Left ventricle myocardium inferior (tissue), 1 donor: ENCODE measurements around the gene TULP3. TPM values are rescaled to one million over a fixed set of nuclear protein-coding genes. Genes with fewer than 3 reads are reported as not detected.

Experiments
- DNase-seq: peaks from one replicate; pipeline ENCODE4 v3.0.0-alpha.2; 2020
- H3K27ac ChIP-seq: fragments of 200-600 bp; replicated peaks from 2 replicates; pipeline ENCODE4 v1.8.0; 2021
- H3K27me3 ChIP-seq: fragments of 200-600 bp; 2 replicates; pipeline ENCODE4 v1.8.0; 2021; ENCODE audit warnings: low read depth
- H3K36me3 ChIP-seq: fragments of 200-600 bp; 2 replicates; pipeline ENCODE4 v1.8.0; 2021
- H3K4me1 ChIP-seq: fragments of 200-600 bp; 2 replicates; pipeline ENCODE4 v1.8.0; 2021
- H3K4me3 ChIP-seq: fragments of 200-600 bp; 2 replicates; pipeline ENCODE4 v1.8.0; 2021; ENCODE audit warnings: mild to moderate bottlenecking, moderate library complexity
- H3K9me3 ChIP-seq: fragments of 200-600 bp; replicated peaks from 2 replicates; pipeline ENCODE4 v1.8.0; 2021
- CTCF ChIP-seq: fragments of 200-600 bp; IDR thresholded peaks from 2 replicates; pipeline ENCODE4 v1.8.0; 2021; ENCODE audit warnings: antibody characterized with exemption, mild to moderate bottlenecking, borderline replicate concordance
- intact Hi-C: fragments of 100-400 bp; cut with micrococcal nuclease; formaldehyde crosslinking; loops from one replicate; pipeline ENCODE4 v1.11.0; 2022
- total RNA-seq: library from RNA; stranded (reverse); fragmentation: NEBNext Ultra II Directional; extraction: Animal tissue kit (Norgen Biotek cat#: 25700); gene quantifications from one replicate; pipeline ENCODE4 v1.2.1, GENCODE V29; 2021
- donor health status: DM: no; HTN: yes; CAD: no; lungs with severe emphysema.

The TULP3 gene
- total RNA-seq, 1 donor from 2014 or later, result 4.8 TPM

GRCh38 chr12:2980630-2981029 is 89.9 kb downstream of the TULP3 start:
- no peaks in the 10 kb centered on the region for H3K27me3 ChIP-seq
- intact Hi-C loops, result no loop called here
- TF ChIP-seq CTCF, result no peak
- no peaks in the 10 kb centered on the region for H3K9me3 ChIP-seq
- no peaks in the 10 kb centered on the region for H3K36me3 ChIP-seq
- H3K4me3 ChIP-seq, result no peak overlapping the region
- no peak for DNase-seq
- no peak overlapping the region for H3K27ac ChIP-seq
- peaks cover 26% of the 10 kb centered on the region for H3K4me1 ChIP-seq

GRCh38 chr12:2982361-2982760 is 91.7 kb downstream of the TULP3 start:
- intact Hi-C loops, result no loop called here
- H3K36me3 ChIP-seq, result no peaks in the 10 kb centered on the region
- peaks cover 16% of the 10 kb centered on the region for H3K4me1 ChIP-seq
- H3K9me3 ChIP-seq, result no peaks in the 10 kb centered on the region
- no peak for TF ChIP-seq CTCF
- no peaks in the 10 kb centered on the region for H3K27me3 ChIP-seq
- H3K4me3 ChIP-seq, result no peak overlapping the region
- no peak for DNase-seq
- no peak overlapping the region for H3K27ac ChIP-seq

GRCh38 chr12:2984249-2984648 is 93.6 kb downstream of the TULP3 start:
- no peak for DNase-seq
- H3K4me1 ChIP-seq, result peaks cover 16% of the 10 kb centered on the region
- no peak overlapping the region for H3K27ac ChIP-seq
- H3K9me3 ChIP-seq, result peaks cover 5% of the 10 kb centered on the region
- H3K36me3 ChIP-seq, result peaks cover 7% of the 10 kb centered on the region
- H3K27me3 ChIP-seq, result no peaks in the 10 kb centered on the region
- TF ChIP-seq CTCF, result no peak
- intact Hi-C loops, result no loop called here
- no peak overlapping the region for H3K4me3 ChIP-seq

GRCh38 chr12:2984698-2985097 is 94.0 kb downstream of the TULP3 start:
- Histone ChIP-seq H3K4me3 (no peak overlapping the region), H3K36me3 (peaks cover 11% of the 10 kb centered on the region), H3K9me3 (peaks cover 10% of the 10 kb centered on the region), H3K27me3 (no peaks in the 10 kb centered on the region), H3K4me1 (peaks cover 16% of the 10 kb centered on the region), H3K27ac (no peak overlapping the region)
- intact Hi-C loops, result no loop called here
- TF ChIP-seq CTCF, result no peak
- DNase-seq, result no peak

GRCh38 chr12:2986876-2987275 is 96.2 kb downstream of the TULP3 start:
- Histone ChIP-seq H3K9me3 (peaks cover 16% of the 10 kb centered on the region), H3K4me3 (no peak overlapping the region), H3K36me3 (peaks cover 13% of the 10 kb centered on the region), H3K27ac (no peak overlapping the region), H3K27me3 (no peaks in the 10 kb centered on the region), H3K4me1 (peaks cover 16% of the 10 kb centered on the region)
- TF ChIP-seq CTCF, result no peak
- intact Hi-C loops, result no loop called here
- no peak for DNase-seq

- H3K4me3 ChIP-seq, result no peak overlapping the region
- no peak overlapping the region for H3K27ac ChIP-seq
- intact Hi-C loops, result no loop called here
- H3K27me3 ChIP-seq, result no peaks in the 10 kb centered on the region
- TF ChIP-seq CTCF, result no peak
- no peak for DNase-seq
- H3K36me3 ChIP-seq, result peaks cover 13% of the 10 kb centered on the region
- peaks cover 16% of the 10 kb centered on the region for H3K9me3 ChIP-seq
- H3K4me1 ChIP-seq, result peaks cover 2% of the 10 kb centered on the region
These were observed 97.8 kb downstream of the TULP3 start for GRCh38 chr12:2988494-2988893.
